ENCODE data around the gene TACR2. TPM values are rescaled to one million over a fixed set of nuclear protein-coding genes. Genes with fewer than 3 reads are reported as not detected.

Gene TACR2
- total and polyA plus RNA-seq, 2 of the 13 experiments (the other 11 are each of a cell fraction or from before 2014, with no cell fraction given): 0.04 TPM; not detected in 1

DNA sequence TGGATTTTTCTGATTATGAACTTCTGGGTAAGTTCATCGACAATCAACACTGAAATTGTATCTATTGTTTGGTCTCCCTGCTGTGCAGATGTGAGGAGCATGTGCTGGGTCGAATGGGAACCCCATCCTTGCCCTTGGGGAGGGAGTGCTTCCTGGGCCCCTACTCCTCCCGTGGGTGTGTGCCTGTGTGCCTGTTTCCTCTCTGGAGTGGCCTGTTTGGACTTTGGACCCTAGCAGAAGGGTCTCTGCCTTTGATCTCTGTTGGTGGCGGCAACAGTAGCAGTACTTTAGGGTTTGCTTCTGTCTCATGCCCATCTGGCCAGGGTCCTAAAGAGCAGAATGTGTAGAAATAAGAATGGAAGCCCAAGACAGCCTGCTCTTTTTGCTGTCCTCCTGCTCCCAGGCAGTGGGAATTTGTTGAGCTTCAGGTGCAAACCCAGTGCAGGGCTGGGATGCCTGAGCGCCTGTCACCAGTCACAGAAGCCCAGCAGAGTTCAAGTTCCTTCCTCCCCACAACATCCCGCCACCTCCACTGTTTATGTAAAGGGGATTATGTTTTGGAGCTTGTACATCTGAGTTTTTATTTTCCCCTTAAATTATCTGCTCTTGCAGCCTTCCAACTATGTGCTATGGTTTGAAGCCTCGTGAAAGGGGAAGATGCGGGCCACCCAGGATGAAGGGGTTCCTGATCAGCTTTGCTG, 1.5 kb upstream of the TACR2 start (continued):
- TF ChIP-seq, protein P1, sequence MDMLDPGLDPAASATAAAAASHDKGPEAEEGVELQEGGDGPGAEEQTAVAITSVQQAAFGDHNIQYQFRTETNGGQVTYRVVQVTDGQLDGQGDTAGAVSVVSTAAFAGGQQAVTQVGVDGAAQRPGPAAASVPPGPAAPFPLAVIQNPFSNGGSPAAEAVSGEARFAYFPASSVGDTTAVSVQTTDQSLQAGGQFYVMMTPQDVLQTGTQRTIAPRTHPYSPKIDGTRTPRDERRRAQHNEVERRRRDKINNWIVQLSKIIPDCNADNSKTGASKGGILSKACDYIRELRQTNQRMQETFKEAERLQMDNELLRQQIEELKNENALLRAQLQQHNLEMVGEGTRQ (IDR thresholded peaks at IDR 0.05; ENCODE audit: low read depth, low read length): no peak
- TF ChIP-seq, protein P1 (CRISPR knock-in tag; IDR thresholded peaks at IDR 0.05; ENCODE audit: borderline replicate concordance): no peak
- 0 out of 2 replicates have a peak, but pooled peaks have one; percentile 52 for TF ChIP-seq CBX5 (CRISPR knock-in tag; IDR thresholded peaks at IDR 0.05; ENCODE audit: borderline replicate concordance)
- TF ChIP-seq, protein P2, sequence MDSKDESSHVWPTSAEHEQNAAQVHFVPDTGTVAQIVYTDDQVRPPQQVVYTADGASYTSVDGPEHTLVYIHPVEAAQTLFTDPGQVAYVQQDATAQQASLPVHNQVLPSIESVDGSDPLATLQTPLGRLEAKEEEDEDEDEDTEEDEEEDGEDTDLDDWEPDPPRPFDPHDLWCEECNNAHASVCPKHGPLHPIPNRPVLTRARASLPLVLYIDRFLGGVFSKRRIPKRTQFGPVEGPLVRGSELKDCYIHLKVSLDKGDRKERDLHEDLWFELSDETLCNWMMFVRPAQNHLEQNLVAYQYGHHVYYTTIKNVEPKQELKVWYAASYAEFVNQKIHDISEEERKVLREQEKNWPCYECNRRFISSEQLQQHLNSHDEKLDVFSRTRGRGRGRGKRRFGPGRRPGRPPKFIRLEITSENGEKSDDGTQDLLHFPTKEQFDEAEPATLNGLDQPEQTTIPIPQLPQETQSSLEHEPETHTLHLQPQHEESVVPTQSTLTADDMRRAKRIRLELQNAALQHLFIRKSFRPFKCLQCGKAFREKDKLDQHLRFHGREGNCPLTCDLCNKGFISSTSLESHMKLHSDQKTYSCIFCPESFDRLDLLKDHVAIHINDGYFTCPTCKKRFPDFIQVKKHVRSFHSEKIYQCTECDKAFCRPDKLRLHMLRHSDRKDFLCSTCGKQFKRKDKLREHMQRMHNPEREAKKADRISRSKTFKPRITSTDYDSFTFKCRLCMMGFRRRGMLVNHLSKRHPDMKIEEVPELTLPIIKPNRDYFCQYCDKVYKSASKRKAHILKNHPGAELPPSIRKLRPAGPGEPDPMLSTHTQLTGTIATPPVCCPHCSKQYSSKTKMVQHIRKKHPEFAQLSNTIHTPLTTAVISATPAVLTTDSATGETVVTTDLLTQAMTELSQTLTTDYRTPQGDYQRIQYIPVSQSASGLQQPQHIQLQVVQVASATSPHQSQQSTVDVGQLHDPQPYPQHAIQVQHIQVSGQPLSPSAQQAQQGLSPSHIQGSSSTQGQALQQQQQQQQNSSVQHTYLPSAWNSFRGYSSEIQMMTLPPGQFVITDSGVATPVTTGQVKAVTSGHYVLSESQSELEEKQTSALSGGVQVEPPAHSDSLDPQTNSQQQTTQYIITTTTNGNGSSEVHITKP (CRISPR knock-in tag; IDR thresholded peaks at IDR 0.05; ENCODE audit: low read depth): no peak
- TF ChIP-seq, protein P3, sequence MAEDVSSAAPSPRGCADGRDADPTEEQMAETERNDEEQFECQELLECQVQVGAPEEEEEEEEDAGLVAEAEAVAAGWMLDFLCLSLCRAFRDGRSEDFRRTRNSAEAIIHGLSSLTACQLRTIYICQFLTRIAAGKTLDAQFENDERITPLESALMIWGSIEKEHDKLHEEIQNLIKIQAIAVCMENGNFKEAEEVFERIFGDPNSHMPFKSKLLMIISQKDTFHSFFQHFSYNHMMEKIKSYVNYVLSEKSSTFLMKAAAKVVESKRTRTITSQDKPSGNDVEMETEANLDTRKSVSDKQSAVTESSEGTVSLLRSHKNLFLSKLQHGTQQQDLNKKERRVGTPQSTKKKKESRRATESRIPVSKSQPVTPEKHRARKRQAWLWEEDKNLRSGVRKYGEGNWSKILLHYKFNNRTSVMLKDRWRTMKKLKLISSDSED (CRISPR knock-in tag; IDR thresholded peaks at IDR 0.05): no peak
- TF ChIP-seq, protein P4, sequence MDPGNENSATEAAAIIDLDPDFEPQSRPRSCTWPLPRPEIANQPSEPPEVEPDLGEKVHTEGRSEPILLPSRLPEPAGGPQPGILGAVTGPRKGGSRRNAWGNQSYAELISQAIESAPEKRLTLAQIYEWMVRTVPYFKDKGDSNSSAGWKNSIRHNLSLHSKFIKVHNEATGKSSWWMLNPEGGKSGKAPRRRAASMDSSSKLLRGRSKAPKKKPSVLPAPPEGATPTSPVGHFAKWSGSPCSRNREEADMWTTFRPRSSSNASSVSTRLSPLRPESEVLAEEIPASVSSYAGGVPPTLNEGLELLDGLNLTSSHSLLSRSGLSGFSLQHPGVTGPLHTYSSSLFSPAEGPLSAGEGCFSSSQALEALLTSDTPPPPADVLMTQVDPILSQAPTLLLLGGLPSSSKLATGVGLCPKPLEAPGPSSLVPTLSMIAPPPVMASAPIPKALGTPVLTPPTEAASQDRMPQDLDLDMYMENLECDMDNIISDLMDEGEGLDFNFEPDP (CRISPR knock-in tag; conservative IDR thresholded peaks at IDR 0.05): no peak
- TF ChIP-seq RARA (CRISPR knock-in tag; IDR thresholded peaks at IDR 0.05): peak; percentile 57; the same call in 1 of the 2 replicates
- no peak for TF ChIP-seq SAFB2 (CRISPR knock-in tag; IDR thresholded peaks at IDR 0.05; ENCODE audit: borderline replicate concordance, low read depth)
- TF ChIP-seq, protein P5, sequence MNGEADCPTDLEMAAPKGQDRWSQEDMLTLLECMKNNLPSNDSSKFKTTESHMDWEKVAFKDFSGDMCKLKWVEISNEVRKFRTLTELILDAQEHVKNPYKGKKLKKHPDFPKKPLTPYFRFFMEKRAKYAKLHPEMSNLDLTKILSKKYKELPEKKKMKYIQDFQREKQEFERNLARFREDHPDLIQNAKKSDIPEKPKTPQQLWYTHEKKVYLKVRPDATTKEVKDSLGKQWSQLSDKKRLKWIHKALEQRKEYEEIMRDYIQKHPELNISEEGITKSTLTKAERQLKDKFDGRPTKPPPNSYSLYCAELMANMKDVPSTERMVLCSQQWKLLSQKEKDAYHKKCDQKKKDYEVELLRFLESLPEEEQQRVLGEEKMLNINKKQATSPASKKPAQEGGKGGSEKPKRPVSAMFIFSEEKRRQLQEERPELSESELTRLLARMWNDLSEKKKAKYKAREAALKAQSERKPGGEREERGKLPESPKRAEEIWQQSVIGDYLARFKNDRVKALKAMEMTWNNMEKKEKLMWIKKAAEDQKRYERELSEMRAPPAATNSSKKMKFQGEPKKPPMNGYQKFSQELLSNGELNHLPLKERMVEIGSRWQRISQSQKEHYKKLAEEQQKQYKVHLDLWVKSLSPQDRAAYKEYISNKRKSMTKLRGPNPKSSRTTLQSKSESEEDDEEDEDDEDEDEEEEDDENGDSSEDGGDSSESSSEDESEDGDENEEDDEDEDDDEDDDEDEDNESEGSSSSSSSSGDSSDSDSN (CRISPR knock-in tag; IDR thresholded peaks at IDR 0.05): peak; percentile 38
- TF ChIP-seq ZNF629 (CRISPR knock-in tag; conservative IDR thresholded peaks at IDR 0.05): 0 out of 2 replicates have a peak, but pooled peaks have one; percentile 25
- no peak for TF ChIP-seq ZNF780A (CRISPR knock-in tag; IDR thresholded peaks at IDR 0.05)
- peak; percentile 34; the same call in 1 of the 2 replicates for TF ChIP-seq KDM2A (CRISPR knock-in tag; IDR thresholded peaks at IDR 0.05; ENCODE audit: borderline replicate concordance, low read depth)
- no peak for TF ChIP-seq ZNF577 (CRISPR knock-in tag; IDR thresholded peaks at IDR 0.05; ENCODE audit: borderline replicate concordance, low read depth)
- peak; percentile 58; the same call in 1 of the 2 replicates for TF ChIP-seq ETV5 (CRISPR knock-in tag; IDR thresholded peaks at IDR 0.05; ENCODE audit: borderline replicate concordance)
- TF ChIP-seq, protein P6, sequence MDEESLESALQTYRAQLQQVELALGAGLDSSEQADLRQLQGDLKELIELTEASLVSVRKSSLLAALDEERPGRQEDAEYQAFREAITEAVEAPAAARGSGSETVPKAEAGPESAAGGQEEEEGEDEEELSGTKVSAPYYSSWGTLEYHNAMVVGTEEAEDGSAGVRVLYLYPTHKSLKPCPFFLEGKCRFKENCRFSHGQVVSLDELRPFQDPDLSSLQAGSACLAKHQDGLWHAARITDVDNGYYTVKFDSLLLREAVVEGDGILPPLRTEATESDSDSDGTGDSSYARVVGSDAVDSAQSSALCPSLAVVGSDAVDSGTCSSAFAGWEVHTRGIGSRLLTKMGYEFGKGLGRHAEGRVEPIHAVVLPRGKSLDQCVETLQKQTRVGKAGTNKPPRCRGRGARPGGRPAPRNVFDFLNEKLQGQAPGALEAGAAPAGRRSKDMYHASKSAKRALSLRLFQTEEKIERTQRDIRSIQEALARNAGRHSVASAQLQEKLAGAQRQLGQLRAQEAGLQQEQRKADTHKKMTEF (CRISPR knock-in tag; IDR thresholded peaks at IDR 0.05): peak; percentile 54; the same call in 1 of the 2 replicates

Measured in HepG2 (cell line).